HG03439 (cell line): ENCODE measurements around the gene PVALEF.

Experiments
- ATAC-seq: cut with Tn5 transposase; IDR thresholded peaks from one replicate; pipeline ENCODE4 v1.9.1; 2021; ENCODE audit warnings: mild to moderate bottlenecking, moderate library complexity; ENCODE audit not compliant: unreplicated experiment

PVALEF gene

GRCh38 chr17:81194941-81195901, 29.9 kb downstream of the PVALEF start:
- ATAC-seq = no peak

- no peak for ATAC-seq
Observed at GRCh38 chr17:81195941-81196495, 30.7 kb downstream of the PVALEF start.

GRCh38 chr17:81196505-81197408, 31.4 kb downstream of the PVALEF start:
- ATAC-seq = no peak

GRCh38 chr17:81197409-81197795, 32.1 kb downstream of the PVALEF start:
- ATAC-seq = no peak

- ATAC-seq = no peak
Observed at GRCh38 chr17:81197831-81198490, 32.7 kb downstream of the PVALEF start.

- ATAC-seq = no peak
Observed at GRCh38 chr17:81198826-81199481, 33.6 kb downstream of the PVALEF start.

- ATAC-seq = no peak
Observed at GRCh38 chr17:81199482-81199830, 34.1 kb downstream of the PVALEF start.

GRCh38 chr17:81200201-81200600, 34.9 kb downstream of the PVALEF start:
- ATAC-seq = no peak

GRCh38 chr17:81200695-81201580, 35.6 kb downstream of the PVALEF start:
- ATAC-seq = no peak

- ATAC-seq = no peak
Observed at GRCh38 chr17:81202318-81202717, 37.0 kb downstream of the PVALEF start.

- ATAC-seq = no peak
Observed at GRCh38 chr17:81203136-81203535, 37.8 kb downstream of the PVALEF start.

- no peak for ATAC-seq
Observed at GRCh38 chr17:81204578-81204977, 39.3 kb downstream of the PVALEF start.

- ATAC-seq = no peak
Observed at GRCh38 chr17:81206166-81206565, 40.9 kb downstream of the PVALEF start.

- no peak for ATAC-seq
Observed at GRCh38 chr17:81206657-81207056, 41.4 kb downstream of the PVALEF start.

- no peak for ATAC-seq
Observed at GRCh38 chr17:81207610-81208581, 42.6 kb downstream of the PVALEF start.

- ATAC-seq = no peak
Observed at GRCh38 chr17:81208651-81209050, 43.3 kb downstream of the PVALEF start.

GRCh38 chr17:81209141-81209540, 43.8 kb downstream of the PVALEF start:
- ATAC-seq = no peak

GRCh38 chr17:81210466-81210865, 45.2 kb downstream of the PVALEF start:
- no peak for ATAC-seq
